GM20431 (cell line): ENCODE data around the gene TNFSF11.

ENCODE experiments used
- in situ Hi-C: fragments of 300-500 bp; cut with MseI, MboI; formaldehyde crosslinking; loops from one replicate; pipeline ENCODE4 v1.15.0; 2020; ENCODE audit warnings: low sequenced_read_pairs; ENCODE audit not compliant: unreplicated experiment

The TNFSF11 gene

GRCh38 chr13:42607546-42607945 is 33.6 kb downstream of the TNFSF11 start:
- in situ Hi-C loops: no loop called here

GRCh38 chr13:42610649-42611048 is 36.7 kb downstream of the TNFSF11 start:
- in situ Hi-C loops: no loop called here

DNA sequence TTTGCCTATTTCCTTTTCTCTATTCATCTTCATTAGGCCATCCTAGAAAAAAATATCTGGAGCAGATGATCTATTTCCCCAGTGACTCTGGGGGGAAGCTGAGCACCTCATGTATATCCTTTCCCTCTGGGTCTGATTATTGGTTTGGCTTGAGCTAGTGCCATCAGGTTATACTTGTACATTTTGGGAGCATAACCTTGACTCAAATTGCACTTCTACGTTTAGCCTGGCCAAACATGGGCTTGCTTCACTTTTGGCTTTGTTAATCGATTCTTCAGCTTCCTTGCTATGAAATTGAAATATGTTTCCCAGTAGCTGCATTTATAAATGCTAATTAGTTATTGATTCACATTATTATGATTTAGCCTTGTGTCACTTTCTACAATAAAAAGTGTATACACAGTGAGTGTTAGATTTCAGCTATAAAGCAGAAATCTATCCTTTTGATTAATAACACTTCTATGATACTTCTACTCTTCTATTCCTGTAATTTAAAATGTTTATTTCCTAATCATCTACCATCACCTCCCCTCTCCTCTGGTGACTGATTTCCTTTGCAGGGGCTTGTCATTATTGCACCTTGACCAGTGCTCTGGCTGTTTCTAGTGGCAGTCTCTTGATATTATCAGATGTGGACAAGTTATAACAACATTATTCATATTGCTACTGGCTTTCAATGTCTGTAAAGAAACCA is 37.3 kb downstream of the TNFSF11 start:
- in situ Hi-C loops: no loop called here

DNA sequence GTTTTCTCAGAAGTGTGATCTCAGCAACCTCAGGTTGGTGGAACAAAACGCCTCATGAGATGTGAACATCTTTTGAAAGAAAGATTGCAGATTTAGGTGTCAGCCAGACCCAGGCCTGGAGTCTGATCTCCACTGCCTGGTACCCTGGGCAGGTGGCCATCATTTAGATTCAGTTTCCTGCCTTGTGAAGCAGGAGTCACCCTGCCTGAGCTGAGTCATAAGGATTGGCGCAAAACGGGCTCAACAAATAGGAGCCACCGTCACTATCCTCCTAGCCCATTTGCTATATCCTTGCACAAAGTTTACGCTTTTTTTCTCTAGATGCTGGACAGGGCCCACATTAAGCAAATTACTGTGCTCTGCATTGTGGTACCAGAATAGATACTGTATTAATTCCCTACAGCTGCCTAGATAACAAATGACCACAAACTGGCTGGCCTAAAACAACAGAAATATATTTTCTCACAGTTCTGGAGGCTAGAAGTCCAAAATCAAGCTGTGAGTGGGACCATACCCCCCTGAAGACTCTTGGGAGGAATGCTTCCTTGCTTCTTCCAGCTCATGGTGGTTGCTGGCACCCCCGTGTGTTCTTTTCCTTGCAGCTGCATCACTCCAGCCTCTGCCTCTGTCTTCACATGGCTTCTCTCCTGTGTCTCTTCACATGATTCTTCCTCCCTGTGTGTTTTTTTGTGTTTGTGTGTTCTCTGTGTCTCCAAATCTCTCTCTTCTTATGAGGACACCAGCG is 38.2 kb downstream of the TNFSF11 start:
- in situ Hi-C loops: no loop called here

DNA sequence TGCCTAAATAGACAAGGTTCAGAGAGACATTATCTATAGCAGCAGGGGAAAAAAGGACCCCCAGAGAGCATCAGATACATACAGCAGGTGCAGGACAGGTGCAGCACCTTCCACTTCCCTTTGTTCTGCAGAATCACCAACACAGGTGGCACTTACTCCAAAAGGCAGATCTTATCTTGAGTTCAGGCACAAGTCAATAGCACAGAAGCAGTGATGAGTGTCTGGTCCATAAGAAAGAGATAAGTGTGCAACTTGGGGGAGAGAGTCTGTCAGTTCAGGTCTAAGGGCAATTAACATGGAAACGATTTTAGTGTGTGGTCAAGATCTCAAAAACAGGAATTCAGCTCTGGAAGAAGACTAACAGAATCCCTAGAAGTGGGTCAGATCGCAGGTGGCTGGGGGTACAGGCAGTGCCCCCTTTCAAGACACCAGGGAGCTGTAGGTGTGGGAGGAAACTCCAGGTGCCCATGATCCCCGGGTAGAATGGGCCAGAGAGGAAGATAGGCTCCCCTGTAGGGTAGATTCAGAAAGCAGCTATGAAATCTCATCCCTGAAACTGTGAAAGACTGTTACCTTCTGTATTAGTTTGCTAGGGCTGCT is 40.6 kb downstream of the TNFSF11 start:
- in situ Hi-C loops: no loop called here

- in situ Hi-C loops: no loop called here
Measured at GRCh38 chr13:42615691-42616090, 41.7 kb downstream of the TNFSF11 start.

DNA sequence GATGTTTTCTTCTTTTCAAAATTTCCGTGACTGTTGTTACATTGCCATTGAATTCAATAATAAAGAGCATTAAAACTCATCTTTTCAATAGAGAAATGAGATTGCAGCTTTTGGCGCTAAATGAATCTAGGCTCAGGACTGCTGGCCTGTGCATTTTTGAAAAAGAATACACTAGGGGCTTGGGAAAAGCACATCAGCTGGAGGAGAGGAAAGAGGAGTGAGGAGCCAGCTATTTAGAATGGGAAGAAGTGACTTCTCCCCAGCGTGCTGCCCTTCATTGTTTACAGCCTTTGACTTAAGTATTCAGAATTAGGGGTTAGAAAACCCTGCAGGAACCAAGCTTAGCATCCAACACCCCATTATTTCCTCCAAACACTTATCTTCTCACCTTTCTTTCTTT is 43.3 kb downstream of the TNFSF11 start:
- in situ Hi-C loops: no loop called here

GRCh38 chr13:42623916-42624315 is 50.0 kb downstream of the TNFSF11 start:
- in situ Hi-C loops: no loop called here

- in situ Hi-C loops: no loop called here
Measured at GRCh38 chr13:42625611-42626010, 51.7 kb downstream of the TNFSF11 start.

- in situ Hi-C loops: no loop called here
Measured at GRCh38 chr13:42626176-42626860, 52.4 kb downstream of the TNFSF11 start.

DNA sequence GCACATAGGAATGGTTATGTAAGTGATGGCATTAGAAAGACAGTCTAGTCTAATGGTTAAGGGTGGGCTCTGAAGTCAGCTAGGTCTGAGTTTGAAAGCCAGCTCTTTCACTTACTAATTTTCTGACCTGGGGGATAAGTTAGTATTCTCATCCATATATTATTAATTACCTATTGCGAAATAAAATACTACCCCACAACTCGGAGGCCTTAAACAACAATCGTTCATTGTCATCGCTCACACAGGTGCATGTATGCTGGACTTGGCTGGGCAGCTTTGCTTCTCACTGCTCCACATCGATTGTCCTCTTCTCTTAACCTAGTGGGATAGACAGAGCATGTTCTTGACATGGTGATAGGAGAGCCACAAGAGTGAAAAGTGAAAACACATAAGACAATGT is 54.7 kb downstream of the TNFSF11 start:
- in situ Hi-C loops: no loop called here

DNA sequence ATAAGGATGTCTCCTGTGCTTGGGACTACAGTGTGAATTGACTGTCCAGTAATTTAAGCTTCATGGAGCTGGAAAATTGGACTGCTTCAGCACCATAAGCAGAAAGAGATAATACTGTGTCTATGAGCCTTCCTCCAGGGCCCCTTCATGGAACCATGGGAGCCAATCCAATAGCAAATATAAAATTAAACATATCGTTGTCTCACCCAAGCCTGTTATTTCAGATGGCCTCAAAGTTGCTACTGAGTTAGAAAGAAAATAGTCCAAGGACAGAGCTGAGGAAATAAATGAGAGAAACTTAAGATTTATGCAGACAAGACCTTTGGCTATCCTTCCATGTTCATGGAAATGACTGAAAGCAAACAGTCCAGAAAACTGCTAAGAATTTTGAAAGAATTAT is 57.2 kb downstream of the TNFSF11 start:
- in situ Hi-C loops: no loop called here

DNA sequence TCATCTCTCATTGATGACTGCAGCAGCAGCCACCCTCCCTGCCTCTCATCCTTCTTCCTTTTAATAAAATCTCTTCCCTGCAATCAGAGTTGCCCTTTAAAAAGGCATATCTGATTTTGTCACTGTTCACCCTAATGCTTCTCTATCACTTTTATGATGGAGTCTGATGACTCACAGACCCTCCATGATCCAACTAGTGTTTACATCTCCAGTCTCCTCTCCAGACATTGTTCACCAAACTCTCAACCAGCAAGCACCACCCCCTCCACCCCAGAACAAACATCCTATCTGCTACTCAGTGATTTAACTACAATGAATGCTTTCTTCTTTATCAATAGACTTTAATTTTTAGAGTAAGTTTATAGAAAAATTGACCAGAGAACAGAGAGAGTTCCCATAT is 59.5 kb downstream of the TNFSF11 start:
- in situ Hi-C loops: no loop called here

- in situ Hi-C loops: no loop called here
Measured at GRCh38 chr13:42638101-42638500, 64.1 kb downstream of the TNFSF11 start.

DNA sequence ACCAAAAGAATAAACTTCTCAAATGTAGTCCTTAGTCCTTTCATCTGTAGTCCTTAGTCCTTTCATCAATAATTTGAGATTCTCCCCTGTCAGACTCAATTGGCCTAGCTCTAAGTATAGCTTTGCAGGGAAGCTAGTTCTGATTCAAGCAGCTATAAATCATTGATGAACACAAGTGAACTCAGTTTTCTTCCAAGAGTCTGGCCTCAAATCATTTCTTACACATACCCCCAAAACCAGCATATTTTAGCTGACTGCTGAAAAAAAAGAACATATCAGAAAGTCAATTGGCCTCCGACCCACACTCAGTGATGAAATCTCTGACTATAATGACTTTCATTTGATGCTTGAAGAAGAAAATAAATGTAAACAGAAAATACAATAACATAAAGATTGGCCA is 64.9 kb downstream of the TNFSF11 start:
- in situ Hi-C loops: no loop called here

- in situ Hi-C loops: no loop called here
Measured at GRCh38 chr13:42643076-42643475, 69.1 kb downstream of the TNFSF11 start.

GRCh38 chr13:42644841-42645240 is 70.9 kb downstream of the TNFSF11 start:
- in situ Hi-C loops: no loop called here

DNA sequence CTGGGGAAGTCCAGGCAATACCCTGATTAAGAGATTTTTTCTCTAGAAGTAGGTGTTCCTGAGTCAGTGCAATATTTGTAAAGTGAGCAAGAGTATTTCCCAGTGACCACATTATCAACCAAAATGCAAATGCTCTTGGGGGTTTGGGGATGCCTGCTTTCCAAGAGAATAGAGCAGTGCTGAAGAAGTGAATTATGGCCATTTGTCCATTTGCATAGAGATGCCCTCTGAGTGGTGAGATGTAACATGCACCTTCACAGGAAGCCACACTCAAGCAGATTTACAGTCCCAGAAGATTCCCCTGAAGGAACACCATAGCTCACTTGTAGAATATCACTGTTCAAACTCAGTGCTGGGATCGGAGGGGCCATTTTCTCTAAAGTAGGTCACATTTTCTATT is 71.8 kb downstream of the TNFSF11 start:
- in situ Hi-C loops: no loop called here

DNA sequence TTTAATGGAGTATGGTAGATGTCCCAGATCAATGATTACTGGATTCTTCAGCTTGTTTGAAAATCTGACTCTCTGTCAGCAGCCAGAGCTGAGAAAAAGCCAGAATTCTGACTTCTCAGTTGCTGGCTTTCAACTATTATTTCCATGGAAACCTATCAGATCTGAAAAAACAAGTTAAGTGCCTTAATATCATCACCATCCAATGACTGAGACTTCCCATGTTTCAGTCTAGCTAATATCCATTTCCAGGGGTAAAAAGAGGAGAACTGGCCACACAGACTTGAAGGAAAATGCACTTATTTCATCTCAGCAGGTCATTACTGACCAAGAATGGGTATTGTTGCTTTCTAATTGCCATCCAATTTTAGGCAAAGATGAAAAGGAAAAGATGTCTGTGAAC is 75.2 kb downstream of the TNFSF11 start:
- in situ Hi-C loops: no loop called here

- in situ Hi-C loops: no loop called here
Measured at GRCh38 chr13:42649831-42650230, 75.9 kb downstream of the TNFSF11 start.

GRCh38 chr13:42650506-42650905 is 76.6 kb downstream of the TNFSF11 start:
- in situ Hi-C loops: no loop called here
